Endothelial cell of umbilical vein (primary cell): ENCODE results near the gene RPL11. TPM values are rescaled to one million over a fixed set of nuclear protein-coding genes. Genes with fewer than 3 reads are reported as not detected.

Source experiments
- BruUV-seq: library from RNA; stranded (reverse); fragments of 400-500 nt; replicated peaks from 2 replicates; lab custom pipeline; 2021; lab: Mats Ljungman, UMichigan
- CTCF ChIA-PET: fragments of 300-600, 350-600 bp; sonication (Branson Sonifier 250); formaldehyde crosslinking; loops from one replicate; lab custom pipeline; 2021; ENCODE audit warnings: antibody characterized with exemption, inconsistent platforms; lab: Charles Lee
- POLR2A ChIA-PET: fragments of 300-600, 350-600 bp; sonication (Branson Sonifier 250); formaldehyde crosslinking; loops from one replicate; lab custom pipeline; 2021; ENCODE audit warnings: antibody characterized with exemption, inconsistent platforms; lab: Charles Lee
- DNase-seq: peaks from one replicate; pipeline ENCODE4 v3.0.0-alpha.2; 2011; ENCODE audit warnings: low read depth, low spot score
- FAIRE-seq: peaks from 2 replicates; lab custom pipeline; 2011; peaks lifted over from hg19 to GRCh38; lab: Jason Lieb, UNC
- H2AFZ ChIP-seq: 2 replicates; pipeline ENCODE4 v1.6.0; 2012; ENCODE audit warnings: low read depth, low read length, control low read depth, inconsistent platforms
- H3K27ac ChIP-seq: 2 replicates; pipeline ENCODE4 v1.5.1; 2011; ENCODE audit warnings: low read depth, mild to moderate bottlenecking, control low read depth, low read length, moderate library complexity; ENCODE audit not compliant: insufficient read depth
- H3K27me3 ChIP-seq, 2 experiments: 2 replicates each; pipeline versions ENCODE4 v1.6.0 to v1.6.1; 2011; ENCODE audit warnings: low read length in 2 of 2, mixed read lengths in 1 of 2; ENCODE audit not compliant: control insufficient read depth in 2 of 2, insufficient read depth in 2 of 2
- H3K36me3 ChIP-seq, 2 experiments: 2 replicates in 1 of 2; 3 replicates in 1 of 2; pipeline ENCODE4 v1.5.1; 2011; ENCODE audit warnings: low read length in 2 of 2, mild to moderate bottlenecking in 1 of 2, moderate library complexity in 1 of 2; ENCODE audit not compliant: control insufficient read depth in 2 of 2, insufficient read depth in 2 of 2; ENCODE audit errors: extremely low read depth in 1 of 2
- H3K4me1 ChIP-seq: 3 replicates; pipeline ENCODE4 v1.5.1; 2011; ENCODE audit warnings: mild to moderate bottlenecking, low read length; ENCODE audit not compliant: control insufficient read depth, insufficient read depth; ENCODE audit errors: extremely low read depth
- H3K4me2 ChIP-seq: 2 replicates; pipeline ENCODE4 v1.6.1; 2011; ENCODE audit warnings: low read length, control low read depth, mixed read lengths; ENCODE audit not compliant: insufficient read depth
- H3K4me3 ChIP-seq, 3 experiments: fragments of 200-600 bp in 1 of 3; sonication (generic), shearing (Covaris generic) in 1 of 3; replicated peaks in 1 of 3; 2 replicates each; pipeline ENCODE4 v1.5.1; 2011 to 2016; ENCODE audit warnings: control low read depth in 3 of 3, low read length in 3 of 3, mild to moderate bottlenecking in 2 of 3, inconsistent platforms in 1 of 3, low read depth in 1 of 3, moderate library complexity in 1 of 3; ENCODE audit not compliant: insufficient read depth in 1 of 3
- H3K79me2 ChIP-seq: 2 replicates; pipeline ENCODE4 v1.6.0; 2012; ENCODE audit warnings: low read length, inconsistent platforms; ENCODE audit not compliant: control insufficient read depth, insufficient read depth
- H3K9ac ChIP-seq: replicated peaks from 2 replicates; pipeline ENCODE3; 2011; ENCODE audit warnings: low read length, control low read depth; ENCODE audit not compliant: insufficient read depth; ENCODE audit errors: extremely low read depth
- H3K9me1 ChIP-seq: replicated peaks from 3 replicates; pipeline ENCODE4 v1.6.0; 2011; ENCODE audit warnings: mild to moderate bottlenecking, low read length; ENCODE audit not compliant: control insufficient read depth, insufficient read depth; ENCODE audit errors: extremely low read depth
- H3K9me3 ChIP-seq: replicated peaks from 2 replicates; pipeline ENCODE4 v1.5.1; 2012; ENCODE audit warnings: low read length, inconsistent platforms; ENCODE audit not compliant: control insufficient read depth, insufficient read depth
- H4K20me1 ChIP-seq: replicated peaks from 2 replicates; pipeline ENCODE3; 2011; ENCODE audit warnings: mild to moderate bottlenecking, low read length; ENCODE audit not compliant: control insufficient read depth, insufficient read depth; ENCODE audit errors: extremely low read depth
- CTCF ChIP-seq, 2 donors: IDR thresholded peaks; 1 replicate in 1 of 2; 2 replicates in 1 of 2; pipeline ENCODE4 v1.5.1; 2011; ENCODE audit warnings: low read length in 2 of 2, mild to moderate bottlenecking in 2 of 2, moderate library complexity in 2 of 2, control low read depth in 1 of 2, inconsistent platforms in 1 of 2, low read depth in 1 of 2; ENCODE audit not compliant: insufficient read depth in 1 of 2; ENCODE audit errors: extremely low read depth in 1 of 2
- EZH2 ChIP-seq: IDR thresholded peaks from 2 replicates; pipeline ENCODE4 v1.6.1; 2012; ENCODE audit warnings: borderline replicate concordance, low read depth, mild to moderate bottlenecking, moderate library complexity, low read length, inconsistent platforms; ENCODE audit not compliant: severe bottlenecking
- FOS ChIP-seq: IDR thresholded peaks from 2 replicates; pipeline ENCODE4 v1.6.1; 2011; ENCODE audit warnings: mild to moderate bottlenecking, low read length, moderate library complexity, borderline replicate concordance; ENCODE audit not compliant: insufficient read depth
- GATA2 ChIP-seq: IDR thresholded peaks from 2 replicates; pipeline ENCODE4 v1.7.0; 2011; ENCODE audit warnings: low read depth, mild to moderate bottlenecking, moderate library complexity, mixed read lengths, low read length; ENCODE audit not compliant: insufficient read length, insufficient read depth
- JUN ChIP-seq: IDR thresholded peaks from 2 replicates; pipeline ENCODE4 v1.6.1; 2011; ENCODE audit warnings: borderline replicate concordance, low read depth; ENCODE audit not compliant: insufficient read length, insufficient read depth
- MAX ChIP-seq: IDR thresholded peaks from 2 replicates; pipeline ENCODE4 v1.6.1; 2011; ENCODE audit not compliant: insufficient read depth, insufficient read length
- MYC ChIP-seq: IDR thresholded peaks from one replicate; pipeline ENCODE4 v1.6.1; 2011; ENCODE audit warnings: mild to moderate bottlenecking, low read depth, low read length
- POLR2A ChIP-seq: IDR thresholded peaks from 2 replicates; pipeline ENCODE4 v1.6.1; 2012; ENCODE audit warnings: low read depth, mild to moderate bottlenecking, control low read depth, low read length
- POLR2AphosphoS5 ChIP-seq: IDR thresholded peaks from 2 replicates; pipeline ENCODE4 v1.6.1; 2012; ENCODE audit warnings: low read depth, mild to moderate bottlenecking, control low read depth, low read length, moderate library complexity; ENCODE audit not compliant: insufficient read depth
- dilution Hi-C: fragments of 300-500 bp; cut with MboI; formaldehyde crosslinking; loops from one replicate; pipeline ENCODE4 v1.15.0; 2019; ENCODE audit warnings: low sequenced_read_pairs; ENCODE audit not compliant: extremely low pct_ligation_motif_present
- intact Hi-C: fragments of 100-400 bp; cut with micrococcal nuclease; formaldehyde crosslinking; loops from one replicate; pipeline ENCODE4 v1.10.0; 2022
- polyA plus RNA-seq, 4 experiments: library from polyadenylated mRNA; depleted of rRNA in 3 of 4; stranded (reverse) in 3 of 4; unstranded in 1 of 4; fragments of >200 nt; gene quantifications; 2 replicates each; pipeline versions ENCODE4 v1.2.1 to v1.2.3, GENCODE V29; 2011 to 2012; ENCODE audit warnings: missing spikeins in 1 of 4
- total RNA-seq: library from RNA; stranded (reverse); gene quantifications from 2 replicates; pipeline ENCODE4 v1.2.3, GENCODE V29; 2021

The RPL11 gene
- total and polyA plus RNA-seq, 2 donors (not counting 3 experiments of a cell fraction or from before 2014, with no cell fraction given) = 861 to 1,084 TPM

GRCh38 chr1:23726686-23727085 lies 35.1 kb downstream of the RPL11 start:
- FAIRE-seq (no peak), DNase-seq (no peak)
- H3K4me2 ChIP-seq = no peak overlapping the region
- CTCF ChIA-PET = interaction anchor here (0.7 to 1.3 kb wide), 2 partner anchors 10 to 187 kb away, joined by 3 to 5 read pairs; no protein-coding TSS in a partner anchor
- dilution Hi-C loops = no loop called here
- intact Hi-C loops = no loop called here
- TF ChIP-seq POLR2AphosphoS5 (no peak), GATA2 (no peak), POLR2A (no peak), CTCF (IDR thresholded peaks at IDR 0.05; ENCODE audit: extremely low read depth in 1 of 2, insufficient read depth in 1 of 2, low read depth in 1 of 2, low read length in 2 of 2) (no peak), MYC (no peak), EZH2 (no peak), FOS (no peak), MAX (no peak), JUN (no peak)
- no peak overlapping the region for H2AFZ ChIP-seq
- no peaks in the 10 kb centered on the region for H3K4me1 ChIP-seq
- no peak overlapping the region for H3K4me3 ChIP-seq
- H3K27me3 ChIP-seq = no peaks in the 10 kb centered on the region
- no peak overlapping the region for H3K9ac ChIP-seq
- no peaks in the 10 kb centered on the region for H4K20me1 ChIP-seq
- H3K9me3 ChIP-seq = no peaks in the 10 kb centered on the region
- H3K36me3 ChIP-seq = no peaks in the 10 kb centered on the region
- no peaks in the 10 kb centered on the region for H3K9me1 ChIP-seq
- POLR2A ChIA-PET = no interaction called here
- BruUV-seq = no TSS peak
- peaks cover 25% of the 10 kb centered on the region for H3K79me2 ChIP-seq
- no peak overlapping the region for H3K27ac ChIP-seq
